NOMO-1 treated with DMSO at 0.1 percent for 48 hours (cell line): ENCODE measurements around the gene MTMR2.
A peak's percentile ranks its signal among the peaks of the same experiment; 100 is the strongest.

Experiments used
- DNase-seq: peaks from one replicate; lab custom pipeline; 2025; ENCODE audit not compliant: unreplicated experiment; lab: John Stamatoyannopoulos, UW

The MTMR2 gene

GRCh38 chr11:95918720-95919119 is 5.2 kb downstream of the MTMR2 start:
- no peak for DNase-seq

GRCh38 chr11:95918056-95918455 is 5.9 kb downstream of the MTMR2 start:
- no peak for DNase-seq

GRCh38 chr11:95917193-95918036 is 6.5 kb downstream of the MTMR2 start:
- no peak for DNase-seq

- no peak for DNase-seq
Measured at GRCh38 chr11:95916049-95916448, 7.9 kb downstream of the MTMR2 start.

GRCh38 chr11:95915051-95915450 is 8.9 kb downstream of the MTMR2 start:
- DNase-seq = no peak

- DNase-seq = no peak
Measured at GRCh38 chr11:95913830-95914615, 9.9 kb downstream of the MTMR2 start.

- DNase-seq = no peak
Measured at GRCh38 chr11:95912902-95913560, 10.9 kb downstream of the MTMR2 start.

- no peak for DNase-seq
Measured at GRCh38 chr11:95911369-95911759, 12.5 kb downstream of the MTMR2 start.

GRCh38 chr11:95910638-95911368 is 13.1 kb downstream of the MTMR2 start:
- DNase-seq = no peak

- no peak for DNase-seq
Measured at GRCh38 chr11:95908826-95909225, 15.1 kb downstream of the MTMR2 start.

GRCh38 chr11:95907476-95907875 is 16.4 kb downstream of the MTMR2 start:
- no peak for DNase-seq

GRCh38 chr11:95904009-95904650 is 19.8 kb downstream of the MTMR2 start:
- no peak for DNase-seq

GRCh38 chr11:95898782-95899181 is 25.1 kb downstream of the MTMR2 start:
- DNase-seq = no peak

GRCh38 chr11:95897731-95898130 is 26.2 kb downstream of the MTMR2 start:
- DNase-seq = no peak

- peak; percentile 25 for DNase-seq
Measured at GRCh38 chr11:95895815-95896214, 28.1 kb downstream of the MTMR2 start.

- DNase-seq = no peak
Measured at GRCh38 chr11:95892892-95893570, 30.9 kb downstream of the MTMR2 start.

- no peak for DNase-seq
Measured at GRCh38 chr11:95892492-95892891, 31.4 kb downstream of the MTMR2 start.

GRCh38 chr11:95891423-95892170 is 32.3 kb downstream of the MTMR2 start:
- no peak for DNase-seq

GRCh38 chr11:95888852-95889251 is 35.1 kb downstream of the MTMR2 start:
- no peak for DNase-seq
